HG02973 (cell line): Measurements from ENCODE around the gene RILP.

Experiments
- ATAC-seq: cut with Tn5 transposase; IDR thresholded peaks from one replicate; pipeline ENCODE4 v1.9.1; 2021; ENCODE audit warnings: moderate library complexity; ENCODE audit not compliant: unreplicated experiment

RILP gene

DNA sequence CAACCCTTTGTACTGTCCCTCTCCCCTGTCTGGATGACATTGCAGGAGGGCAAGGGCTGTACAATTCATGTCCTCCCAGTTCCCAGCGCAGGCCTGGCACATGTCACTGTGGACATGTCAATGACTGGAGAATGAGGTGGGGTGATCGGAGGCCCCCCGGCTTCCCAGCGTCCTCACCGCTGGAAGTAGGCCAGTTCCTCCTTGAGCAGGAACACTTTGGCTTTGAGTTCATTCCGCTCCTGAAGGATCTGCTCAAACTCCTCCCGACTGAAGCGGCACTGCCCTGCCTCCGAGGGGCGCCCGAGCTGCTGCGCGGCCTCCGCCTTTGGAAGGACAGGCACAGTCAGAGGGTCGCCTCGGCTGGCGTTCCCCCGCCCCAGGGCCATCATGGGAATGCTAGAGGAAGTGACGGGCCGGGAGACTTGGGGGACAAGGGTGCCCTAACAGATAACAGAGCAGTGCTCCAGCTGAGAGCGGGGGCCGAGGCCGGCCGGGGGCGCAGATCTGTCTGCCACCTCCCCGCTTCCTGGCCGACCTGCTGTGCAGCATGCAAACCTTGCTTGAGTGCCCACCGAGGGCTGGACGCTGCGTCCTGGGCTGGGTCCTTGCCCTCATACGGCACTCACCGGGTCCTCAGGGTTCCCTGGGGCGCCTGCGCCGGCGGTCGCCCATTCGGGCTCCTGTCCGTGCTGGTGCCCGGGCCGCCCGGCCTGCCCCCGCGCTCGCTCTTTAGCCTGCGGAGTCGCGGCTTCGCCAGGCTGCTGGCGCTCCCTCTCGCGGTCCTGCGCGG lies 1.3 kb downstream of the RILP start:
- ATAC-seq: peak; percentile 2

GRCh38 chr17:1647802-1648171 lies 1.9 kb downstream of the RILP start:
- ATAC-seq: no peak

GRCh38 chr17:1646199-1646875 lies 3.3 kb downstream of the RILP start:
- ATAC-seq: no peak

DNA sequence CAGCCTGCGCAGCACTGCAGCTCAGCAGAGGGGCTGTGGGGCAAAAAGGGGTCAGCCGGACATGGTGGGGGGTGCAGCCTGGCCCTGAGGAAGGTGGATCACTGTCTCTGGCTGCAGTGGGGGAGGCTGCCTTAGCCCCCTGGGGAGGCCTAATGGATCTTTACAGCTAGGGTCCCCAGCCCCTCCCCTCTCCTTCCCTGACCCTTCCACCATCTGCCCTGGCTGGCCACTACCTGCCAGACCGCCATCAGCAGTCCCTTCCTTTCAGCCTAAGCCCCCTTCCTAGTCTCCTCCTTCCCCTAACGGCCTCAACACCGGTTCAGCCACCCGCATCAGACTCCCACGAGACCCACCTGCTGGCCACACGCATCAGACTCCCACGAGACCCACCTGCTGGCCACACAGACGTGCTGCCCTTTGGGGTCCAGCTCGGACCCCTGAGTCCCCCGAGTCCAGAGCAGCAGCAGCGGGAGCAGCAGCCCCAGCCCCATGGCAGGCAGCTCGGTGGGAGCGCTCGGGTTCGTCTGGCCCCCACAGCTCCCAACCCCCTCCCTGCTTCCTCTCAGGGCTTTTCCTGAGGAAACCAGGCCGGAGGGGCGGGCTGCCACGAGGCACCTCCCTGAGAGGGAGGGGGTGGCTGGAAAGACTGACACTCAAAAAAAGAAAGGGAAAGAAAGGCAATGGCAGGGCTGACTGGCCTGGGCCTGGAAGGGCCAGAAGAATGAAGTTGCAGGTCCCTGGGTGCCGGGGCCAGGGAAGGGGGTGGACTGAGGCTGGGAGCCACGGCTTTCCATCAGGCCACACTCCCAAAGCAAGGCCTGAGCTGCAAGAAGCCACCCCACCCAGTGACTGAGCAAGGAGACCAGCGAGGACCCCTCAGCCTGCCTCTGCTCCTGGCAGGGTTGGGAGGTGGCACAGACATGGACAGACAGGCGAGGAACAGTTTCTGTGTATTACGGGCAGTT lies 4.2 kb downstream of the RILP start, which contains the start of gene SCARF1:
Gene SCARF1 (minus strand): TSS at position 526 of the 965 bp plus-strand sequence. CDS start 35 bp downstream, at position 491.
- no peak for ATAC-seq

DNA sequence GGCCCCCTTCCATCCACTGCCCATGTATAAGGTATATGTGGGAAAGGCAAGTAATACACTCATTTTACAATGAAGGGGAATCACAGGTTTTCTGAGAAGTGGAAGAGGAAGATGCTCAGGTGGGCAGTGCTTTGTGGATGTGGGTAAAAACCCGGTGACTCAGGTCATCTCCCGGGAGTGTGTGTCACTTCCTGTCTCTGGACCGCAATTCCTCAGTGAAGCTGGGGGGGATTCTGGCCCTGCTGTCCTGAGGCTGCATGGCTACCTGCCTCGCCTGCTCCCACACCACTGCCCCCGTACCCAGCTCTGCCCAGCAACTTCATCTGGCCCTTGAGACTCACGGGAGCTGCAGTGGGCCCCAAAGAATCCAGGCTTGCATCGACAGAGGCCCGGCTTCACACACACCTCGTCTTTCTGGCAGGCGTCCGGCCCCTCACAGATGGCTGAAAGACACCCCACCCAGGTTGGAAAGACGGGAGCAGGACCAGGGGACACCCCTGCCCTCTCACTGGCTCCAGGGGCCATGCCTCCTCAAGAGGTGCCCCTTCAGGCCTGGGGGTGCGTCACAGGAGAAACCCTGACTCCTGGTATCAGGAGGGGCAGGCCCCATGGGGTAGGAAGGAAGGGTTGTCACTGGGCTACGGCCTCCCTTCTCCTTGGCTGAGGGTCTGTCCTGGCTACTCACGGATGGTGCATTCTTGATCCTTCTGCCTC lies 5.0 kb downstream of the RILP start:
- no peak for ATAC-seq

- ATAC-seq: no peak
Measured at GRCh38 chr17:1643999-1644492, 5.6 kb downstream of the RILP start.

GRCh38 chr17:1643293-1643998 lies 6.2 kb downstream of the RILP start:
- no peak for ATAC-seq

DNA sequence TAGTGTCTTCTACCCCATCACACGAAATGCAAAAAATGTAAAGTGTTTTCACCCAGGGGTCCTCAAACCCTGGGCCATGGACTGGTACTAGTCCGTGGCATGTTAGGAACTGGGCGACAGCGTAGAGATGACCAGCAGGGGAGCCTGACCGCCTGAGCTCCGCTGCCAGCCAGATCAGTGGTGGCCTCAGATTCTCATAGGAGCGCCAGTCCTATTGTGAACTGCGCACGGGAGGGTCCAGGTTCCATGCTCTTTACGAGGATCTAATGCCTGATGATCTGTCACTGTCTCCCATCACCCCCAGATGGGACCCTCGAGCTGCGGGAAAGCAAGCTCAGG lies 8.6 kb downstream of the RILP start:
- no peak for ATAC-seq

DNA sequence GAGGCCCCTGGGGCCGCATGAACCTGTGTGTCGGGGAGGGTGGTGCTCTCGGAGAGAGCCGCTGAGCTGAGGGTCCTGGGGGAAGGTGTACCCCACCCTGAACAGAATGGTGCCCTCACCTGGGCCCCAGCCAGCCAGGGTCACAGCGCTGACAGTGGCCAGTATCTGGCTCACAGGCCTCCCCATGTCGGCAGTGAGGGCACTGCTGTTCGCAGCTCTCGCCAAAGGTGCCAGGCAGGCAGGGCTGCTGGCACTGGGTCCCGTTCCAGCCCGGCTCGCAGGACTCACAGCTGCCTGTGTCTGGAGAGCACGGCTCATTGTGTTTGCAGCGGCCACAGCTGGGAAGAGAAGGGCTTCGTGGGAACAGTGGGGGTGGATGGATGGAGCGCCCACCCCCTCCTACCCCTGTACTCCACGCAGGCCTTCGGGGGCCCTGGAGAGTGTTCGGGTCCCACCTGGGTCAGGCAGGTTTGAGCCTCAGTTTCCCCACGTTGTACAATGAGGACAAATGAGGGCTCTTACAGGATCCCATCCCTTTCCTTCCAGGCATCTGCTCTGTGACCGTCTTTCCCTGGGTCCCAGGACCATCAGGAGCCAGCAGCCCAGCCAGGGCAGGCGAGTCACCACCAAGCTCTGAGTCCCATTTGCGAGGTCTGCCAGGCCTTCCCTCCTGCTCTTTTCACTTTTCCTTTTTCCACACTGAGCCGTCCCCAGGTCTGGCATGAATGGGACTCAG lies 9.2 kb downstream of the RILP start:
- no peak for ATAC-seq

GRCh38 chr17:1639549-1640180 lies 10.0 kb downstream of the RILP start:
- no peak for ATAC-seq

DNA sequence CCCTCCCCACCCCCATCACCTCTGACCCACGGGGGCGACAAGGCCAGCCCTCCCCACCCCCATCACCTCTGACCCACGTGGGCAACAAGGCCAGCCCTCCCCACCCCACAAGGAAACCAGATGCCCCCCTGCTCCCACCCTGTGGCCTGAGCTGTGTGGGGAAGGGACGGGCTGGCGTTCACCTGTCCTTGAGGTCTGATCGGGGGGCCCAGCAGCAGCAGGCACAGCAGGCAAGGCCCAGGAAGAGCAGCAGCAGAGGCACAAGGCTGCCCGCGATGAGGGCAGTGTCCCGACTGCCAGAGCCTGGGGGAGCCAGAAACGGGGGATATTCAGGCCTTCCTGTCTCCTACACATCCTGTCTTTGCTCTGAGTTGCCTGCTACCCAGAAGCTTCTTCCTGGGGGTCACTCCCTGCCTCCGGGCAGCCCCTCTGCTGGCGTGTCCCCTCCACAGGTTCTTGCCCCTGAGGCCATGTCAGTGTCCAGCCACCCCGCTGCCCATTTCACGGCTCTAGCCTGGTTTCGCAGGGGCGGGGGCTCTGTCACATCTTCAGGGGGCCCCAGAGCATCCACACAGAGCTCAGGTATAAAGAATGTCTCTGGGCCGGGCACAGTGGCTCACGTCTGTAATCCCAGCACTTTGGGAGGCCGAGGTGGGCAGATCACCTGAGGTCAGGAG lies 10.9 kb downstream of the RILP start:
- no peak for ATAC-seq

DNA sequence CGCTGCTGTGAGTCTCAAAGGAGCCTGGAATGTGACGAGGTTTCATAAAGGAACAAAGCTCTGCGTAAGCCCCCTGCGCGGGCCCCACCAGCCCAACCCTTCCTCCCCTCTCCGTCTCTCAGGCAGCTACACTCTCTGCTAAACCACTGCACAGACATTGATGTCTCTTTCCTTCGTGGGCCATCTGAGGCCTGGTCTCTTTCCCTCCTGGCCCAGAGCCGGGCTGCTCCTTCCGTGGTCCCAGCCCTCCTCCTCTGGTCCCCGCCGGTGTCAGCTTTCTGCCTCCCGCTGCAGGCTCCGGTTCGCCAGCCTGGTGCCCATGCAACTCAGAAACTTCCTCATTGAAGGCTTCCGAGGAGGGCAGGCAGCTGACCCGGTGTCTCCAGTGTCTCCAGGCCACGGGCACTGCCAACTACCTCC lies 11.5 kb downstream of the RILP start:
- no peak for ATAC-seq

- ATAC-seq: no peak
Measured at GRCh38 chr17:1636732-1637285, 12.9 kb downstream of the RILP start.

- ATAC-seq: no peak
Measured at GRCh38 chr17:1635675-1636465, 13.8 kb downstream of the RILP start.

- ATAC-seq: no peak
Measured at GRCh38 chr17:1634841-1635650, 14.6 kb downstream of the RILP start.

DNA sequence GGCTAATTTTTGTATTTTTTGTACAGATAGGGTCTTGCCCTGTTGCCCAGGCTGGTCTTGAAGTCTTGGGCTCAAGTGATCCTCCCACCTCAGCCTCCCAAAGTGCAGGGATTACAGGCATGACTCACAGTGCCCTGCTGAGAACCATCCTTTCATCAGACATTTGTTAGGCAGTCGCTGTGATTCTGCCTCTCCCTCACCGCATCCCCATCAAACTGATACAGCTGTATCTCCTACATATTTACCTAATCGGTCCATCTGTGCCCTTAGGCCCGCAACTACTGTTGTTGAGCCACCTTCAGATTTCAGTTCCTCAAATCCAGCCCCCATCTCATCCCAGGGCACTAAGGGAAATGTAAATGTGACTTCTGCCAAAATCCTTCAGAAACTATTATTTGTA lies 19.0 kb downstream of the RILP start:
- ATAC-seq: no peak
